Spleen (tissue), 11 donors: Measurements from ENCODE around the gene HLF. TPM values are rescaled to one million over a fixed set of nuclear protein-coding genes. Genes with fewer than 3 reads are reported as not detected.

Source experiments
- DNase-seq: peaks from one replicate; pipeline ENCODE4 v3.0.0-alpha.2; 2020
- H3K27ac ChIP-seq, 8 donors: fragments of 200-600 bp; sonication (generic) in 7 of 8; 1 replicate in 4 of 8; 2 replicates in 4 of 8; pipeline versions ENCODE4 v1.5.0 to v1.8.0; 2016 to 2021; ENCODE audit warnings: inconsistent platforms in 4 of 8, mild to moderate bottlenecking in 4 of 8, moderate library complexity in 1 of 8
- H3K27me3 ChIP-seq, 7 donors: fragments of 200-600 bp; sonication (generic) in 6 of 7; replicated peaks in 1 of 7; 1 replicate in 4 of 7; 2 replicates in 3 of 7; pipeline versions ENCODE4 v1.5.0 to v1.8.0; 2016 to 2021; ENCODE audit warnings: inconsistent platforms in 3 of 7, mild to moderate bottlenecking in 1 of 7
- H3K36me3 ChIP-seq, 6 donors: fragments of 200-600 bp; sonication (generic) in 5 of 6; 1 replicate in 4 of 6; 2 replicates in 2 of 6; pipeline versions ENCODE4 v1.5.0 to v1.8.0; 2016 to 2021; ENCODE audit warnings: inconsistent platforms in 2 of 6
- H3K4me1 ChIP-seq, 6 donors: fragments of 200-600 bp; sonication (generic) in 5 of 6; 1 replicate in 3 of 6; 2 replicates in 3 of 6; pipeline versions ENCODE4 v1.5.0 to v1.8.0; 2016 to 2021; ENCODE audit warnings: inconsistent platforms in 3 of 6
- H3K4me3 ChIP-seq, 8 donors: fragments of 200-600 bp; sonication (generic) in 7 of 8; 1 replicate in 4 of 8; 2 replicates in 4 of 8; pipeline versions ENCODE4 v1.5.0 to v1.8.0; 2016 to 2021; ENCODE audit warnings: inconsistent platforms in 4 of 8, mild to moderate bottlenecking in 4 of 8, moderate library complexity in 2 of 8
- H3K9me3 ChIP-seq, 8 donors: fragments of 200-600 bp; sonication (generic) in 7 of 8; 1 replicate in 4 of 8; 2 replicates in 4 of 8; pipeline versions ENCODE4 v1.5.0 to v1.8.0; 2016 to 2021; ENCODE audit warnings: inconsistent platforms in 4 of 8
- CTCF ChIP-seq, 11 experiments: fragments of 200-600 bp in 7 of 11; fragments of 450-650 bp in 4 of 11; sonication (generic) in 4 of 11; IDR thresholded peaks in 8 of 11; conservative IDR thresholded peaks in 3 of 11; 1 replicate in 7 of 11; 2 replicates in 4 of 11; pipeline versions ENCODE4 v1.4.0 to v1.8.0; 2016 to 2021; ENCODE audit warnings: antibody characterized with exemption in 11 of 11, inconsistent platforms in 4 of 11, mild to moderate bottlenecking in 1 of 11
- POLR2A ChIP-seq, 3 donors: fragments of 450-650 bp; IDR thresholded peaks; one replicate each; pipeline ENCODE4 v1.5.1; 2017; ENCODE audit warnings: antibody characterized with exemption in 3 of 3, mild to moderate bottlenecking in 1 of 3
- POLR2AphosphoS5 ChIP-seq, 3 donors: sonication (generic); formaldehyde crosslinking; IDR thresholded peaks; one replicate each; pipeline ENCODE4 v1.5.1; 2017; ENCODE audit warnings: antibody characterized with exemption in 3 of 3
- WGBS, 5 donors: extraction: QIAGEN DNeasy Blood & Tissue Kit in 3 of 5; methylation state at CpG; one replicate each; pipeline versions ENCODE4 v1.1.5 to v1.1.7; 2013 to 2018; 5-methylcytosine and 5-hydroxymethylcytosine counted together
- intact Hi-C: fragments of 100-400 bp; cut with DNase I; formaldehyde crosslinking; loops from one replicate; pipeline ENCODE4 v1.15.0; 2023; ENCODE audit warnings: low total_unique reads
- polyA plus RNA-seq, 3 donors: library from polyadenylated mRNA; stranded (reverse); fragments of 200-250 nt; gene quantifications; one replicate each; pipeline ENCODE4 v1.2.1, GENCODE V29; 2013
- total RNA-seq, 7 donors: library from RNA; depleted of rRNA in 3 of 7; stranded (reverse); fragments of >200 nt in 3 of 7; fragmentation: NEBNext Ultra II Directional in 4 of 7; extraction: Animal tissue kit (Norgen Biotek cat#: 25700) in 4 of 7; gene quantifications; one replicate each; pipeline versions ENCODE4 v1.1.0 to v1.2.1, GENCODE V29; 2016 to 2021
- donor health status: healthy with polysubstance abuse.
- donor health status: DM: no; HTN: no; CAD: no; lungs with moderate emphysema.
- donor health status: DM: no; HTN: no; CAD: no.
- donor health status: Bipolar disorder and iron deficiency.
- donor health status: healthy.
- donor health status: DM: no; HTN: no; CAD: no.
- donor health status: DM: yes; HTN: yes; CAD: no.

The HLF gene
- total and polyA plus RNA-seq, 10 donors: 1.6 to 37.9 (median 12.9) TPM

- Histone ChIP-seq H3K27ac (no peak overlapping the region), H3K9me3 (no peaks in the 10 kb centered on the region), H3K4me3 (no peak overlapping the region), H3K4me1 (peaks cover 4 to 42% (median 28%) of the 10 kb centered on the region in 6 donors), H3K27me3 (peaks cover 0 to 93% (median 21%) of the 10 kb centered on the region in 7 donors), H3K36me3 (no peaks in the 10 kb centered on the region)
- DNase-seq: no peak
- TF ChIP-seq POLR2A (IDR thresholded peaks at IDR 0.05): no peak
- intact Hi-C loops: no loop called here
These were observed 5.1 kb downstream of the HLF start for GRCh38 chr17:55269894-55270293.

- H3K9me3 ChIP-seq: no peaks in the 10 kb centered on the region
- intact Hi-C loops: no loop called here
- H3K27me3 ChIP-seq: peaks cover 0 to 87% (median 8%) of the 10 kb centered on the region in 7 donors
- H3K27ac ChIP-seq: no peak overlapping the region
- H3K4me1 ChIP-seq: peaks cover 0 to 41% (median 27%) of the 10 kb centered on the region in 6 donors
- no peak for DNase-seq
- TF ChIP-seq CTCF (IDR thresholded peaks at IDR 0.05 in 8 of 11, conservative IDR thresholded peaks at IDR 0.05 in 3 of 11) (no peak), POLR2AphosphoS5 (IDR thresholded peaks at IDR 0.05) (no peak), POLR2A (IDR thresholded peaks at IDR 0.05) (no peak)
- WGBS, 5 donors: 48 to 64% (median 63%) methylated on average over 1 of the region's 1 CpG
- H3K4me3 ChIP-seq: no peak overlapping the region
- no peaks in the 10 kb centered on the region for H3K36me3 ChIP-seq
These were observed 6.4 kb downstream of the HLF start for GRCh38 chr17:55271223-55271571.

GRCh38 chr17:55271958-55272710, 7.4 kb downstream of the HLF start:
- no peaks in the 10 kb centered on the region for H3K9me3 ChIP-seq
- no peak overlapping the region for H3K4me3 ChIP-seq
- intact Hi-C loops: no loop called here
- peaks cover 0 to 41% (median 27%) of the 10 kb centered on the region in 6 donors for H3K4me1 ChIP-seq
- H3K36me3 ChIP-seq: no peaks in the 10 kb centered on the region
- TF ChIP-seq CTCF (IDR thresholded peaks at IDR 0.05 in 8 of 11, conservative IDR thresholded peaks at IDR 0.05 in 3 of 11): no peak
- TF ChIP-seq POLR2AphosphoS5 (IDR thresholded peaks at IDR 0.05): no peak
- TF ChIP-seq POLR2A (IDR thresholded peaks at IDR 0.05): no peak
- 49 to 64% (median 51%) methylated on average over 8 of the region's 8 CpGs for WGBS, 5 donors
- H3K27ac ChIP-seq: no peak overlapping the region
- no peak for DNase-seq
- peaks cover 0 to 77% (median 3%) of the 10 kb centered on the region in 7 donors for H3K27me3 ChIP-seq

GRCh38 chr17:55272711-55273578, 8.2 kb downstream of the HLF start:
- no peak for TF ChIP-seq POLR2AphosphoS5 (IDR thresholded peaks at IDR 0.05)
- TF ChIP-seq CTCF (IDR thresholded peaks at IDR 0.05 in 8 of 11, conservative IDR thresholded peaks at IDR 0.05 in 3 of 11): no peak
- no peak for TF ChIP-seq POLR2A (IDR thresholded peaks at IDR 0.05)
- Histone ChIP-seq H3K36me3 (no peaks in the 10 kb centered on the region), H3K9me3 (no peaks in the 10 kb centered on the region), H3K27ac (peak overlapping the region in 7 of 8 donors; percentile 22 to 84 (median 73)), H3K4me1 (peaks cover 0 to 49% (median 27%) of the 10 kb centered on the region in 6 donors), H3K4me3 (no peak overlapping the region), H3K27me3 (peaks cover 0 to 69% (median 0%) of the 10 kb centered on the region in 7 donors)
- WGBS, 5 donors: 57 to 79% (median 69%) methylated on average over 13 of the region's 13 CpGs
- DNase-seq: no peak
- intact Hi-C loops: no loop called here
